Neural cell (in vitro differentiated cells): ENCODE data around the gene PHLDA2. TPM values are rescaled to one million over a fixed set of nuclear protein-coding genes. Genes with fewer than 3 reads are reported as not detected.

Experiments used
- H2AFZ ChIP-seq: fragments of 200-600, 300-800 bp; sonication (generic), shearing (Covaris generic); 2 replicates; pipeline ENCODE4 v1.6.0; 2014; ENCODE audit warnings: low read depth, mild to moderate bottlenecking, antibody characterized with exemption, low read length, moderate library complexity
- H3F3A ChIP-seq: fragments of 200-600 bp; shearing (Covaris generic); 2 replicates; pipeline ENCODE4 v1.6.1; 2016; ENCODE audit warnings: mild to moderate bottlenecking, moderate library complexity, mixed read lengths, antibody characterized with exemption, low read length; ENCODE audit not compliant: insufficient read depth, poor library complexity, severe bottlenecking
- H3K27ac ChIP-seq: fragments of 200-600, 300-800 bp; sonication (generic), shearing (Covaris generic); 2 replicates; pipeline ENCODE4 v1.5.1; 2014; ENCODE audit warnings: mild to moderate bottlenecking, low read length, moderate library complexity
- H3K27me3 ChIP-seq: fragments of 300-800, 200-600 bp; sonication (generic), shearing (Covaris generic); 2 replicates; pipeline ENCODE4 v1.6.0; 2014; ENCODE audit warnings: mild to moderate bottlenecking, low read depth, low read length, moderate library complexity; ENCODE audit not compliant: insufficient read depth
- H3K36me3 ChIP-seq: fragments of 300-800, 200-600 bp; sonication (generic), shearing (Covaris generic); 2 replicates; pipeline ENCODE4 v1.5.1; 2014; ENCODE audit warnings: mild to moderate bottlenecking, antibody characterized with exemption, low read length, moderate library complexity; ENCODE audit not compliant: insufficient read depth
- H3K4me2 ChIP-seq: fragments of 300-800, 200-600 bp; sonication (generic), shearing (Covaris generic); 2 replicates; pipeline ENCODE4 v1.6.0; 2014; ENCODE audit warnings: mild to moderate bottlenecking, low read length
- H3K4me3 ChIP-seq: fragments of 300-800, 200-600 bp; sonication (generic), shearing (Covaris generic); 2 replicates; pipeline ENCODE4 v1.5.1; 2014; ENCODE audit warnings: mild to moderate bottlenecking, low read length, moderate library complexity
- H3K79me2 ChIP-seq: fragments of 200-600 bp; shearing (Covaris generic); replicated peaks from 2 replicates; pipeline ENCODE4 v1.6.0; 2014; ENCODE audit warnings: mild to moderate bottlenecking, low read length, moderate library complexity; ENCODE audit not compliant: insufficient read depth
- H3K9ac ChIP-seq: fragments of 300-800, 200-600 bp; sonication (generic), shearing (Covaris generic); 2 replicates; pipeline ENCODE4 v1.6.1; 2016; ENCODE audit warnings: mild to moderate bottlenecking, low read length, mixed read lengths
- H3K9me2 ChIP-seq: fragments of 200-600 bp; shearing (Covaris generic); 2 replicates; pipeline ENCODE4 v1.6.1; 2016; ENCODE audit warnings: mild to moderate bottlenecking, low read length, mixed read lengths; ENCODE audit not compliant: insufficient read depth
- H3K9me3 ChIP-seq: fragments of 200-600, 300-800 bp; sonication (generic), shearing (Covaris generic); 2 replicates; pipeline ENCODE4 v1.6.1; 2016; ENCODE audit warnings: mild to moderate bottlenecking, mixed run types, low read length, moderate library complexity, mixed read lengths
- H4K20me1 ChIP-seq: fragments of 200-600 bp; shearing (Covaris generic); 2 replicates; pipeline ENCODE4 v1.6.1; 2016; ENCODE audit warnings: mild to moderate bottlenecking, mixed run types; ENCODE audit not compliant: insufficient read depth
- CTCF ChIP-seq: fragments of 450-650 bp; IDR thresholded peaks from 2 replicates; pipeline ENCODE4 v1.5.1; 2014; ENCODE audit warnings: antibody characterized with exemption, mild to moderate bottlenecking, moderate library complexity; ENCODE audit not compliant: poor library complexity, severe bottlenecking
- EP300 ChIP-seq: fragments of 450-650 bp; conservative IDR thresholded peaks from 2 replicates; pipeline ENCODE4 v1.6.1; 2014; ENCODE audit warnings: antibody characterized with exemption, mild to moderate bottlenecking, moderate library complexity; ENCODE audit not compliant: poor library complexity, severe bottlenecking
- EZH2 ChIP-seq: fragments of 200-600, 300-800 bp; shearing (Covaris generic), sonication (generic); IDR thresholded peaks from 2 replicates; pipeline ENCODE4 v1.6.1; 2014; ENCODE audit warnings: antibody characterized with exemption, low read length, borderline replicate concordance, mild to moderate bottlenecking; ENCODE audit not compliant: insufficient read depth, poor library complexity, severe bottlenecking
- MXI1 ChIP-seq: fragments of 450-650 bp; conservative IDR thresholded peaks from 2 replicates; pipeline ENCODE4 v1.6.1; 2014; ENCODE audit warnings: antibody characterized with exemption, mild to moderate bottlenecking; ENCODE audit not compliant: poor library complexity, severe bottlenecking
- POLR2AphosphoS5 ChIP-seq: IDR thresholded peaks from 2 replicates; pipeline ENCODE4 v1.6.1; 2012
- RAD21 ChIP-seq: fragments of 450-650 bp; conservative IDR thresholded peaks from 2 replicates; pipeline ENCODE4 v1.6.1; 2014; ENCODE audit warnings: antibody characterized with exemption, mild to moderate bottlenecking, moderate library complexity
- REST ChIP-seq: IDR thresholded peaks from 2 replicates; pipeline ENCODE4 v1.6.1; 2012; ENCODE audit warnings: borderline replicate concordance
- SMC3 ChIP-seq: fragments of 450-650 bp; conservative IDR thresholded peaks from 2 replicates; pipeline ENCODE4 v1.6.1; 2014; ENCODE audit warnings: antibody characterized with exemption, mild to moderate bottlenecking, moderate library complexity; ENCODE audit not compliant: poor library complexity
- TAF1 ChIP-seq: IDR thresholded peaks from 2 replicates; pipeline ENCODE4 v1.6.1; 2012; ENCODE audit warnings: low read depth
- polyA plus RNA-seq: library from polyadenylated mRNA; depleted of rRNA; stranded (reverse); fragments of >200 nt; gene quantifications from 2 replicates; pipeline ENCODE4 v1.2.3, GENCODE V29; 2014

PHLDA2 gene
- polyA plus RNA-seq, 1 donor from 2014 or later, result not detected

GRCh38 chr11:2901196-2901796 lies 27.9 kb downstream of the PHLDA2 start:
- no peaks in the 10 kb centered on the region for H4K20me1 ChIP-seq
- no peak for TF ChIP-seq TAF1
- no peak for TF ChIP-seq SMC3
- TF ChIP-seq CTCF, result no peak
- TF ChIP-seq RAD21, result no peak
- TF ChIP-seq EZH2, result no peak
- no peak for TF ChIP-seq EP300
- TF ChIP-seq POLR2AphosphoS5, result no peak
- no peaks in the 10 kb centered on the region for H3K9me3 ChIP-seq
- H3K9ac ChIP-seq, result no peak overlapping the region
- H3K36me3 ChIP-seq, result no peaks in the 10 kb centered on the region
- no peaks in the 10 kb centered on the region for H3K9me2 ChIP-seq
- H3K79me2 ChIP-seq, result no peaks in the 10 kb centered on the region
- H3K27me3 ChIP-seq, result peaks cover 16% of the 10 kb centered on the region
- no peaks in the 10 kb centered on the region for H3F3A ChIP-seq
- H3K4me2 ChIP-seq, result no peak overlapping the region
- no peak overlapping the region for H2AFZ ChIP-seq
- no peak overlapping the region for H3K27ac ChIP-seq
- peak overlapping the region; percentile 64 for H3K4me3 ChIP-seq

DNA sequence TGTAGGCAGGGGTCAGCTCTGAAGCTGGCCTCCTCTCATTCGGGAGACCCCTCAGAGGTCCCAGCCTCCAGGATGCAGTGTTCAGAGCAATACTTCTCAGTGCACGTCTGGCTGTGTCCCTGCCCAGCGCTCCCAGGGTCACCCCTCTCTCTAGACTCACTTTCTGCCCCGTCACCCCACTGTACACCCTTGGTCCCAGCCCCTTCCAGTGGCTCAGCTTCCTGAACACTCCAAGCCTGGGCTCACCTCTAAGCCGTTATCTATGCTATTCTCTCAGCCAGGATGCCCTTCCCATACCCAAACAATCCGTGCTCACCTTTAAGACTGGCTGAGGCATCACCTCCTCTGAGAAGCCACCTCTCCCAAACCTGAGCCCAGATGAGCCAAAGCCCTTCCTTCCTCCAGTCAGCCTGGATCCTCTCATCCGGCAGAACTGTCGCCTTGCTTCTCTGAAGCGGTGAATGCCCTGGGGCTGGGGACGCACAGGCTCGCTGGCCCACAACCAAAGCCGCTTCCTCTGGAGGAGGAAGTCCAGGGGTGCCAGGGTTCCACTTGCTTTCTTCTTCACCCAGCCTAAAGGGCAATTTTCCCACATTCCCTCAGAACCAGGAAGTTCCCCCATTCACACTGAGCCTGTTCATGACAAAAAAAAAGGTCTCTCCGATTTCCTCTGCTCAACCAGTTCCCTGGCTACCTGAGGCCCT lies 30.0 kb downstream of the PHLDA2 start:
- Histone ChIP-seq H3K4me3 (no peak overlapping the region), H3K9me3 (no peaks in the 10 kb centered on the region), H3K9ac (no peak overlapping the region), H3K4me2 (no peak overlapping the region), H3K27me3 (peaks cover 16% of the 10 kb centered on the region), H2AFZ (no peak overlapping the region), H3F3A (no peaks in the 10 kb centered on the region), H3K36me3 (no peaks in the 10 kb centered on the region), H3K9me2 (no peaks in the 10 kb centered on the region), H3K27ac (no peak overlapping the region), H3K79me2 (no peaks in the 10 kb centered on the region), H4K20me1 (no peaks in the 10 kb centered on the region)
- no peak for TF ChIP-seq REST
- no peak for TF ChIP-seq EP300
- no peak for TF ChIP-seq MXI1
- no peak for TF ChIP-seq RAD21
- TF ChIP-seq TAF1, result no peak
- no peak for TF ChIP-seq EZH2
- TF ChIP-seq POLR2AphosphoS5, result no peak
- no peak for TF ChIP-seq CTCF
- no peak for TF ChIP-seq SMC3
